ENCODE results near the gene SLIT3.

Gene SLIT3

DNA sequence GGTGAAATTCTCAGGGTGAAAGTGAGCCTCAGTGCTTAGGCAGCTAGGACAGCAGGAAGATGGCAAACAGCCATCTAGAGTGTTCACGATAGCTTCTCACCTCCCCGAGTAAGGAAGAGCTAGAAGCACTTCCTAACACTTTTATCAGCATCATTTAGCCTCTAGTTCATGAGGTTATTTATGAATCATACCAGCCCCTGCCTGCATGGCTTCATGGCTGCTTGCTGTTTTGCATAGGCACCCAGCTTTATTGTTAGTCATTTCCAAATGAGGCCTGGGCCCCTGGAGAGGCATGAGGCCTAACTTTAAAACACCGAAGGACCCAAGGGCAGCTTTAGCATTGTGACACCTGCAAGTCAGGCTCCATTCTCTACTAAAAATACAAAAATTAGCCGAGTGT lies 586.9 kb downstream of the SLIT3 start:
- DNase-seq: no peak

DNA sequence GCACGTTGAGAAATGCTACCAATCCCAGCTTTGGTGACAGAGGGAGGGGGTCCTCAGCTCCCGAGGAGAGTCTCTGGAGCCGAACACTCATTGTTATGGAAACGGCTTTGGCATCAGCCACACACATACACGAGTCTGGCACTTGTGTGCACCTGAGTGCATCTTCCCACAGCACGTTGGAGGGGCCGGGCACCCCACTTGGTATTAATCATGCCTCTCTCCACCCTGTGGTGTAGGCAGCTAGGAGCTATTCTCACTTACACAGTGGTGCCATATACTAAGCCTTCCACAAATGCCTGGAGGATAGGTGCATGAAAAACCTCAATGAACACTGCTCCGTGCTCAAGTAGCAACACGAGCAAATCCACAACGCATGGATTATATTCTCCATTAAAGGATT lies 587.9 kb downstream of the SLIT3 start:
- DNase-seq: no peak

DNA sequence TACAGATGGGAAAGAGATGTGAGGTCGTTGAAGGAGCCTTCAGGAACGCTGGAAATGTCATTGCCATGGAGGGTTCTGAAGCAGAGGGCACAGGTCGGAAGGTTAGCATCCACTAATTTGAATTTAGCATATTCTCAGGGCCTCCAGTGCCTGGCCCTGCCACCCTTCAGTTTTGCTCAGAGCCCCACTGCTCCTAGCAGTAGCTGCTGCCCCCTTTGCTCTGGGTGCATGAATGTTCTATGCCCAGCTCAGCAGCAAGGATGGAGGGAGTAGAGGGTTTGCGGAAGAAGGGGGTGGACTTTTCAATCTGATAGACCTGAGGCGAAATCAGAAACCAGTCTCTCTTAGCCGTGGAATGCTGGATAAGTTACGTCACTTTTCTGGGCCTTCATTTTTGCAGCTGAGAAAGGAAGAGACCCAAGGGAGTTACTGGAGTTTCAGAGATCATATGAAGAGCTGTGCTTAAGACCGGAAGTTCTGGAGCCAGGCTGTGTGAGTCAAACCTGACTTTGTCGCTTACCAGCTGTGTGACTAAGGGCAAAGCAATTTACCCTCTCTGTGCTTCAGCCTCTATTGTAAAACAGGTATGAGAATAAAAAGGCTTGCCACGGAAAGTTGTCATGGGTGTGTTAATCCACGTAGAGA lies 588.5 kb downstream of the SLIT3 start:
- no peak for DNase-seq

DNA sequence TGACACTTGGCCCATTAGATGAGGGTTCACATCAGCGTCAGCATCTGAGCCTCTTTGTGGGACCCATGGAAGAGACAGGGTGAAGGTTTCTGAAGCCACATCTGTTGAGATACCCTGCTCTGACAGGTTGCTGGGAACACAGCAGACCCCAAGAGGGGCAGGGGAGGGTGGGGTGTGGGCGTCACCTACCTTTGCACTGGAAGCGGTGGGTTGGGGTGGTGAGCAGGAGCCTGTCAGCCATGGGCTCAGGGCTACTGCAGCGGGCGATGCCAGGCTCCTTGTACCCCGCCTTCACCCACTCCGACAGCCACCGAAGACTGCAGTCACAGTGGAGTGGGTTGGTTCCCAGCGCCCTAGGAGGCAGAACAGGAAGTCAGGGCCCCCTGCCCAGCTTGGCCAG lies 590.2 kb downstream of the SLIT3 start:
- no peak for DNase-seq

DNA sequence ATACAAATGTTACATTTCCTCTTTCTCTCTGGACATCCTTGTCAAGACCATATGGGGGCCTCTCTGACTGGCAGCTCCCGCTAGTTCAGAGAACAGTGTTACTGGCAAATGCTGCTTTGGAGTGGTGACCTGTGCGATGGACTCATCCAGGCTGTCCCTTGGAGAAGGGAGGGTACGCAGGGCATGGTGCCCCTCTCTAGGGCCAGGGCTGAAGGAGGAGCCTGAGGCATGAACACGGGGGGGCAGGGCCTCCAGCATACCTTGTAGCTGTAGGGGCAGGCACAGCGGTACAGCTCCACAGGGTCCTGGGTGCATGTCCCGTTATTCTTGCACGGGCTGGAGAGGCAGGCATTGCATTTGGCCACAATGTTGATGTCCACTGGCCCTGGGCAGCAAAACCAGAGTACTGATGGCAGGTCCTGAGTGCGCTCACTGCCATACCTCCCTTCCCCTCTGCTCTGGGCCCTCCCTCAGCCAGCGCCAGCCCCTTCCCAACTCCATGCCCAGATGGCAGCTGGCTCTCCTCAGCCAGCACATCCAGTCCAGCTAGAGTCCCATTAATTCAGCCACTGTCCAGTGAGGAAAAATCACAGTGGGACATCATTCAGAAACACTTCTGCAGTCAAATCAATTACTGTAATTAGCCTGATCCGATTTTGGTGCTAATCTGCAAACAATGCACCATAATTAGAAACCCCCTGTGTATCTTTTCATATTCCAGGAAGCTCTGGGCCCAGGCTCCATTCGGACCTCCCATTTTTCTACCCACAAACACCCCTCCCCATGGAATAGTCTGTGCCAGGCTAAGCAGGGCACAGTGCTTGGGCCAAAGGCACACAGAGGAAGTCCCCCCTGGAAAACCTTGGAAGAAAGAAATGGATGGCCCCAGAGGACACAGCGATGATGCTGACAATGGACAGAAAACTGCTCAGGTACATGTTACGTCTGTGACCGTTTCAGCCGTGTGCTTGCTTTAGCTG lies 592.9 kb downstream of the SLIT3 start:
- no peak for DNase-seq

DNA sequence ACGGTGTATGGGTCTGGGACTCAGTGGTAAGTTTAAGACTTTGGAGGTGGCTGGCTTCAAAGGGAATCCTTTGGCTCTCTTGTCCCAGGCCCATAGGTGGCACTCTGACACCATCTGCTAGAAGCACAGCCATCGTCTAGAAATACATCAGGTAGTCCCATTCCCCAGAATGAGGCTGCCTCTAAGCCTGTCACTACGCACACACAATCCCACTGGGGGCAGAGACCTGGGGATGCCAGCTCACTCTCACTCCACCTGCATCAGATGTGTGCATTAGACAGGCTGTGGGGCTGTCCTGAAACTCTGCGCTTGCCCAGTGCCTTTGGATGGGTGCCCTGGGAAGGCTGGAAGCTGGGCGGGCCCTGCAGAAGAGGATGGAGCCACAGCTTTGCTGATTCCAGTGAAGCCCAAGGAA lies 594.3 kb downstream of the SLIT3 start:
- DNase-seq: peak; percentile 9

DNA sequence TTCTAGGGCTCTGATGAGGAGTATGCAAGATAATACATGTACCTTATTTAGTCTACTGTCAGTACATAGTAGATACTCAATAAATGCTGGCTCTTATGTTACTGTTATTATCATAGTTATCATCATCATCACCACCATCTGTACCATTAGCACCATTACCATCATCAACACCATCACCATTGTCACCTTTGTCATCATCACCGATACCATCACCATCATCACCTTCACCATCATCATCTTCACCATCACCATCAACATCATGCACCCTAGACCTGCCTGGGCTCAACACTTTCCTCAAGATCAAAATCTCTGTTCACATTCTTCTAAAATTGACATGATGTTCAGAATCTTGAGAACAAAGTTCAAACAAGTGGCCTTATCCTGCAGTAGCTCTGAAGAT lies 595.6 kb downstream of the SLIT3 start:
- no peak for DNase-seq

DNA sequence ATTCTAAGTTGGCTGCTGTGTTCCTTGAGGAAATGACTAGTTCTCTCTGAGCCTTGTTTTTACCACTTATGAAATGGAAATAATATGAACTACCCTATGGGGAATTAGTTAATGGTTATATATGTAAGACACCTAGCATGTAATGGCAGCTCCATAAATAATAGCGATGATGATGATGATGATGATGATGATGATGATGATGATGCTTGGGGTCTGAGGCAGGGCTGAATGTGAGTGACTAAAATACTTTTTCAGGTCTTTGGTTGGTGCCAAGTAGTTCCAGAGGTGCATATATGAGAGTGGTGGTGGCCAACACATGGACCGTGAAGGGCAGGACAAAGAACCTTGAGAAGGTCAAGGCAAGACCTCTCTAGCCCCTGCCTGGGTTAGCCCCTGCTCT lies 598.4 kb downstream of the SLIT3 start:
- DNase-seq: no peak

DNA sequence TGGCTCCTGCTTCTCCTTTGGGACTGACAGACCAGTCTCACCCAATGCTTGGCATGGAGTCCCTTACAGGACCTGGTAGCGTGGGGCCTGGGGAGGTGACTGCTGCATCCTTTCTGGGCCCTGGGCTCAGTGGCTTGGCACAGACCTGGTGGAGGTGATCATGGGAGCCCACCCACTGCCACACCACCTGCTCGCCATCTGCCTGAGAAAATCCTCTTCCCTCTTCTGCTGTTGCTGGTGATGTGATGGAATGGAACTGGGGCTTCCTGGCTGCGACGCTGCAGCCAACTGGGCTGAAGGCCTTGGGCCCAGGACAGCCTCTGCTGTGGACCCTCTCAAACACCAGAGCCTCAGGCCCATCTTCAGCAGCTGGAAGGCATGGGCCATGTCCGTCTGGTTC lies 599.3 kb downstream of the SLIT3 start:
- DNase-seq: no peak

DNA sequence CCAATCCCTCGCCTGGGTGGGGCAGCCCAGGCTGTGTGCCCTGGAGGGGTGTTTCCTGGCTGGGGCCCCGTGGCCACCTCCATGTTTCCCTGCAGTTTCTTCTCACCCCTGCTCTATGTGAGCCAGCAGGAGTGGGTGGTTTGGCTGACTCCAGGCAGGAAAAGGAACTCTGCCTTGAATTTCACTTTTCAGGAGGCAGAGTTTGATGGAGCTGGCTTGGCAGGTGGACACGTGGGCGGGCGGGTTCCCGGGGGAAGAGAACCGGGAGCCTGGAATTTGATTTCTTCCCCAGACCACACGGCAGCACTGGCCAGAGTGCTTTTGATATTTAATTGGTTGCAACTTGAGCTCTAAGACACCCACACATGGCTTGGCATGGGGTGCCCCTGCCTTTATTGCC lies 601.9 kb downstream of the SLIT3 start:
- DNase-seq: no peak

DNA sequence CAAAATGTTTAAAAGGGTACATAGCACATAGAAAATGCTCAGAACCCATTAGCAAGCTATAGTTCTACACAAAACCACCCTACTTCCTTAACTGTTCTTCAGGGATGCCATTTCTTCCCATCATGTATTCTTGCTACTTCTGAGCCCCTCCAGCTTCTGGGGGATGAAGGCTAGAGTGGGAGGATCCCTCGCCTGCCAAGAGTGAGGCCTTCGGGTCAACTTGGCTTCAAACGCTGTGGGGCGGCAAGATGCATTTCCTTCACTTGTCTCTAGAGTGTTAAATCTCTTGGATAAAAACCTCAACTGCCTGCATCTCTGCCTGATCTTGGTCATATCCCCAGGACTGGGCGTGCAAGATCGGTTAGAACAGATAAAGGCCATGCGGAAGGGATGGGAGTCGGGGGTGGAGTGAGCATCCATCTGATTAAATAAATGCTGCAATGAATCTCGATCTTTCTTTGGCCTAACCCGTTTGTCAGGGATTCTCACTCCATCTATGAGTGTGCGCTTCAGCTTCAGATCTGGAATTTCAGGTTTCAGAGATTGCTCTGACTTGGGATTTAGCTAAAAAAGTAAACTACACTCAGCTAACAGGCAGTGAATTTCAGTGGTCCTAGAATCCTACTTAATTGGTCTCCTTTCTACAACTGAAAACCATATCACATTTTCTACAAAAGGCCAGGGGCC lies 603.8 kb downstream of the SLIT3 start:
- DNase-seq: no peak

DNA sequence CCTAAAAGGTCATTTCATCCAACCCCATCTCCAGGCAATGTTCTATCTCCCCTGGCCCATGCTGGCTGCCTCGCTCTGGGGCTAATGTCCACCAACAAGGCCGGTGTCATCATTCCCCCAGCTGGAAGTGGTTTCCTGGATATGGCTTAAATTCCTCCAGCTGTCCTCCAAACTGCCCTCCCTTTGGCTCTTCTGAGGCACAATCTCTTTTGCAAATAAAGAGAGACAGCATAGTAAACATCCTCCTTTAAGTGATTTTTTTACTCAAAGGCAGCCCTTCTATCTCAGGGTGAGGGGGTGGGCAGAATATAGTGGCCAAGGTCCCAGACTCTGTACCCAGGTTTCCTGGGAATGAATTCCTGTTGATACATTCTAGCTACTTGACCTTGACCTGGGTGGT lies 604.3 kb downstream of the SLIT3 start:
- no peak for DNase-seq

DNA sequence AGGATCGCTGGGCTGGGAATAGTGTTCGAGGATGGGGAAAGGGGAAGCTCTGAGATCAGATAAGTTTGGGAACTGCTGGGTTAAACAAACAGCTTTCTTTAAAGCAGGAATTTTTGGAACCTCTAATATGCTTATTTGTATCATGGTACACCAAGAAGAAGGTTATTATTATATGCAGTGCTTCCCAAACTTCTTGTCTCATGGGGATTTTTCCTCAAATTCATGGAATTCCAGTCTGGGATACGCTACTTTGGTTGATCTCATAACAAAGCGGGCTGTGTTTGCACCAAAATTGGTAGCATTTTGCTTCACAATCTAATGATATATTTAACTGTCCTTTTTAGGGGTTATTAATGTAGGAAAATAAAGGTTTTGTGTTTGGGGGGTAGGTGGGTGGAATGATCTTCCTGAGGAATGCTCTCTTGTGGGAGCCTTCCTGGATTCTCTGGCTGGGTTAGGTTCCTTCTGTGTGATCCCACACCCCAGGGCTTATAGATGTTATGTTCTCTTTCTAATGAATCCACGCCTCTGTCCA lies 605.6 kb downstream of the SLIT3 start:
- DNase-seq: no peak

DNA sequence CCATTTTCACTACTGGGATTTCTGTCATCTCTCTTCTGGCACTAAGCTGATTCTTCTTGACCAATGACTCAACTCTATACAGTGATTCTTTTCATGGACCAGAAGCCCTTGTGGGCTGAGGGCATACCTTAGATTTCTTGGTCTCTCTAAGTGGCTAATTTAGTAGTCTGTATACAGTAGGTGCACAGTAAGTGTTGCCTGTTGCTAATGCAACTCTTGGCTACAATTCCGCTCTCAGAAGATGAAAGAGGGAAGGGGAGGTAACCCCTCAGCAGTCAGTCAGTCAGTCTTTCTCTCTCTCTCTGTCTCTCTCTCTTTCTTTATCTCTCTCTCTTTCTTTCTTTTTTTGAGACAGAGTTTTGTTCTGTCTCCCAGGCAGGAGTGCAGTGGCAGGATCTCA lies 606.6 kb downstream of the SLIT3 start:
- no peak for DNase-seq

DNA sequence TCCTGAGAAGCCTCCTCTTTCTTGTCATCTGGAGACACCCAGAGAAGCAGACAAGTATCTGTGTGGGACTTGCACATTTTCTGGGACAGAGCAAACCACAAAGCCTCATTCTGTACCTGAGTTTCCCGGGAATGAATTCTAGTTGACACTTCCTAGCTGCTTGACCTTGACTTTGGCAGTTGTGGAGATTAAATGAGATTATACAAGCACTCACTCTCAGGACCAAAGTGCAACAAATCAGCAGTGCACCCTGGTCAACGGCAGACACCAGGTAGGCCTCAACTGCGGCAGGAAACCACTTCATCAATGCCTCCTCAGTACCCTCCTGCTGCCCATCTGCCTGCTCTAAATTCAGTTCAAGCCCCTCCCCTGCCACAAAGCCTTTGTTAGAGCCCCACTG lies 607.1 kb downstream of the SLIT3 start:
- DNase-seq: no peak

DNA sequence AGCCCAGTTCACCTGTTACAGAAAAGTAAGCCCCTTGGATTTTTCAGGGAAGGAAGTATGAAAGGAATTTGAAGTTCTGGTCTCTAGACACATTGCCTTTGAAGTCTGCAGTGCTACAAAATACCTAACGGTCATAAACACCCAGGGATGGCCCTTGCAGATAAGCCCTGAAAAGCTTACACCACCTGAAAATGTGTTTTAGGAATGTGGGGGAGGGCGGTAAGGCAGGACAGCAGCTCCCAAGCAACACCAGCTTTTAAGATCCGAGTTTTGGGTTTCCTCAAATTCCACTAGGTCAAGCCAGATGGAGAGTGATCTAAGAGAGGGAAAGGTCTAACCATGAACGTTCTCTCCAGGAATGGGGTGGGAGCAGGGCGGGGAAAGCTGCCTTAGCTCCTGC lies 607.6 kb downstream of the SLIT3 start:
- no peak for DNase-seq

DNA sequence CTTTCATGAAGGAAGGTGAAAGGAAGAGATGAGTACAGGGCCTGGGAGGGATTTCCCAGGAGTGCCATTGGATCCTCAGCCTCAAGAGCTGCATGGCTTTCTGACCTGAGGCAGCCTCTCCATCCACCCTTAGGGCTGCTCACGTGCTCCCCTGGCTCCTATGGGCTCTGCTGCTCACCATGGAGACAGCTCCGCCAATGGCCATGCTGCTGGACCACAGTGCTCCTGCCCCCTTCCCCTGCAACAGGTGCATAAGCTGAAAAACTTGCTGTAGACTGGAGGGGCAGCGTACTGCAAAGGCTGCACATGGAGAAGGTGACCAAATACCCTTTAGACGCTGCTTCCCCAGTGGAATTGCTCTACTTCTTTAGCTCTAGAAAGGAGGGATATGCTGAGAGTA lies 609.0 kb downstream of the SLIT3 start:
- no peak for DNase-seq

DNA sequence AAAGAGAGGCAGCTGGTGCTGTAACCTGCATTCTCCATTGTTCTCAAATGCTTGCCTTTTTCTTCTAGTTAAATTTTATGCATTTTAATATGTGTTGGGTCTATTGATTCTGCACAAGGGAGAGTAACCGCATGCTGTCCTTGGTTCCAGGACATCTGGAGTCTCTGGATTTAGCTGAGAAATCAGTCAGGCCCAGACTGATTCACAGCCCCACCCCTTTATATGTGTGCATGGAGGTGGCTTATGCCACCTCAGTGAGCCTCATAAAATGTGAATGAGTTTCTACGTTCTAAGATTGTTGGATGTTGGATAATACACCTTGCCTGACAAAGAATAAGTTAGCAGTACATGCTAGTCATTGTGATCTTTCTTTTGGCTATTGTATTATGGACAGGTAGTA lies 611.7 kb downstream of the SLIT3 start:
- DNase-seq: no peak

DNA sequence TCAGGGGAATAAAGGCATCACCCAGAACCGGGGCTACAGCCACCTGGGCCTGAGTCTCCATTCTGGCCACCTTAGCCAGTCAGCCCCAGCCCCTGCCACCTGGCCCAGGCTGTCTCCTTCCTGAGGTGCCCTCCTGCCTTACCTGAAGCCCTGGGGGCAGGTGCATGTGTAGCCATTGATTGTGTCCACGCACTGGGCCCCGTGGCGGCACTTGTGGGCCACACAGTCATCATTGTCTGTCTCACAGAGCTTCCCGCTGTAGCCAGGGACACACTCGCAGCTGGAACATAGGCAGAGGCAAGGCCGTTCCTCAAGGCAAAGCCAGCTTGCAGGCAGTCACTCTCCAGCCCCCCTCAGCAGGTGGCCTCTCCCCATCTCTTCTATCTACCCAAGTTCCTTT lies 614.1 kb downstream of the SLIT3 start:
- DNase-seq: no peak

DNA sequence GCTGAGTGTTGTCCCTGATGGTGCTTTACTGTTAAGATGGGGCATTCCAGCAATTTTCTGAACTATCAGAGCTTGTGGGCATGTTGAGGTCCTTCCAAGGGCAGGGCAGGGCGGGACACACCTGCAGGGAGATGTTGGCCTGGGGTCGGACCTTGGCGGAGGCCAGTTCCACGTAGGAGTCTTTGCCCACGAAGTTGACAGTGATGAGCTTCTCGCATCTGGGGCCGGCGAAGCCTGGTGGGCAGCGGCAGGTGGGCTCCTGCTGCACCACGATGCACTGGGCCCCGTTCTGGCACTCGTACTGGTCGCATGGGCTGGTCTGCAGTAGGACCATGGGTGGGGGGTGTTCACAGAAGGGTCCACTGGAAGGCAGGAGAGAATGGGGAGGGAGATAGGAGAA lies 615.4 kb downstream of the SLIT3 start:
- no peak for DNase-seq

DNA sequence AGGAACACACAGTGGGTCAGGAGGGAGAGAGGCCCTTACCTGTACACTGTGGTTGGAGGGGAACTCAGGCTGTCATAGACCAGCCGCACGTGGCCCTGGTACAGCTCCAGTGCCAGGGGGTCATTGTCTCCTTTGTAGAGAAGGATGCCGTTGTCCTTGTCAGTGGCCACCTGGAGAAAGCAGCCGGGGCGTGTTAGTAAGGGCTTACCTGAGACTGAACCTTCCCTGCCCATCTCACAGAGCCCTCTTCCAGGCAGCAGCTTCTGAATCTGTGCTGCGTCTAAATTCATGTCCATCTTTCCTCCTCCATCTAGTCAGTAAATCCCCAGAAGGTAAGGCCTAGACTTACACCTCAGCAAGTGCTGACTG lies 617.0 kb downstream of the SLIT3 start:
- no peak for DNase-seq

DNA sequence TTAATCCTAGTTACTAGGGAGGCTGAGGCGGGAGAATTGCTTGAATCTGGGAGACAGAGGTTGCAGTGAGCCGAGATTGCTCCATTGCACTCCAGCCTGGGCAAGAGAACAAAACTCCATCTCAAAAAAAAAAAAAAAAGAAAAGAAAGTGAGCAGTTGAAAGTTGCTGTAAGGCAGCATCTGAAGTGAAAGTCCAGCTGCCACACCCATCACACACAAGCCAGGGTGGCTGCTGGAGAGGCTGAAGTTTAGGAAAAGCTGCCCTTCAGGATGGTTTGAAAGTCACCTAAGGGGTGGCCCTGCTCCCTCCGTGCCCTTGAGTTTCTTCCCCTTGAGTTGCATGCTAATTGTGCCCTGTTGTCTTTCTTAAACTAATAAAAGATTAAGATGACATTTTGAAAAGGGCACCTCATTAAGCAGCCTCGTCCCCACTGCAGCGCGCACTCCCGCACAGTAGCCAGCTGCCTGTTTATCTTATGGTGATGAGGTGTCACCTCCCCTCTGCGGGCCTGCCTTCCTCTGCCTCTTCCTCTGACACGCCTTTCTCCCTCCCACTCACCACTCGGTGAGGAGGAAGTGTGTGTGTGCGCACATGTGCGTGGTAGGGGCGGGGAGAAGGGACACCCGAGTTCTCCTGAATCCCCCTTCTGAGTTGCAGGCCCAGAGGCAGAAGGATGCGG lies 617.6 kb downstream of the SLIT3 start:
- peak; percentile 16 for DNase-seq

DNA sequence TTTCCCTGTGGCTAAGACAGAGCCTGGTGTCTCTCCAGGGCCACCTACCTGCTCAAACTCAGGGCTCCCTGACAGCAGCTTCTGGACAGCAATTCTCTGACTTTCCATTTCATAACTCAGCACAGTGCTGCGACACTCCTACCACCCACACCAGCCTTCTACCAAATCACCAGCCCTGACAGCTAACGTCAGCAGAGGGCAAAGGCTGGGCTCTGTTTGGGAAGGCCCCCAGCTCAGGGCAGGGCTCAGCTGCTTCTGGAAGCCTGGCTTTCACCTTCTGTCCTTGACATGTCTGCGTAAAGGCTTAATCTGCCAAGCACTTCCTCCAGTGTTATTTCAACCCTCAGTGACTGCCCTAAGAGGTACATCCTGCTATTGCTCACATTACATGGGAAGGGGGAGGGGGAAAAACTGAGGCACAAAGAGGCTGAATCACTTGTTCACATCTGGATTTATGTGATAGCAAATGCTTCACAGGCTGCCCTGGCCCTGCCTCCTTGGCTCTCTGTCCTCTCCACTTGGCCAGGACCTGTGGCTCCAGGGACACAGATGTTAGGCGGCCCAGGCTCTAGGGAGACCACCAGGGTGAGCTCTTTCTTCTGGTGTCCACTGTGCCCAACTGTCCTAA lies 619.3 kb downstream of the SLIT3 start:
- no peak for DNase-seq

Data from CD4-positive, alpha-beta T cell treated with Interleukin-12 subunit alpha and Interleukin-12 subunit beta, for 1 hour (primary cell).